Erythroblast (primary cell): ENCODE data around the gene IPO5.

Source experiments
- GATA1 ChIP-seq: IDR thresholded peaks from 2 replicates; pipeline ENCODE4 v1.6.1; 2011; ENCODE audit warnings: low read depth, mild to moderate bottlenecking, control low read depth, low read length, moderate library complexity
- POLR2A ChIP-seq: IDR thresholded peaks from 2 replicates; pipeline ENCODE4 v1.6.1; 2011; ENCODE audit warnings: mild to moderate bottlenecking, low read length

GRCh38 chr13:97945342-97945741, 8.1 kb upstream of the IPO5 start:
- TF ChIP-seq POLR2A = no peak
- TF ChIP-seq GATA1 = no peak
